Measurements from ENCODE around the gene BRD8. TPM values are rescaled to one million over a fixed set of nuclear protein-coding genes. Genes with fewer than 3 reads are reported as not detected.

The BRD8 gene
- total RNA-seq (10 to 100 TPM; 37.2 to 56.2 (median 50.2) TPM), polyA plus RNA-seq (10 to 100 TPM; 44.0 to 74.8 TPM)
- long read RNA-seq, donor 1, transcript BRD8-203 (21 exons, 2,982 nt) = minor isoform, 9 of 154 reads
- long read RNA-seq, donor 1, transcript BRD8-201 (22 exons, 3,198 nt) = major isoform, 14 of 154 reads
- long read RNA-seq, donor 1, transcript BRD8-205 (20 exons, 2,912 nt) = minor isoform, 8 of 154 reads
- long read RNA-seq, donor 1, partial matches to known transcripts = 63 of 154 reads
- long read RNA-seq, donor 1, other reads (novel, unspliced or antisense) = 58 of 154 reads
- long read RNA-seq, donor 2, transcript BRD8-226 (6 exons, 557 nt) = major isoform, 8 of 53 reads
- long read RNA-seq, donor 2, partial matches to known transcripts = 40 of 53 reads
- long read RNA-seq, donor 2, other reads (novel, unspliced or antisense) = 0 of 53 reads
- long read RNA-seq, donor 3, transcript BRD8-203 (21 exons, 2,982 nt) = minor isoform, 8 of 98 reads
- long read RNA-seq, donor 3, transcript BRD8-201 (22 exons, 3,198 nt) = major isoform, 17 of 98 reads
- long read RNA-seq, donor 3, transcript BRD8-205 (20 exons, 2,912 nt) = minor isoform, 9 of 98 reads
- long read RNA-seq, donor 3, partial matches to known transcripts = 10 of 98 reads
- long read RNA-seq, donor 3, other reads (novel, unspliced or antisense) = 54 of 98 reads

- Histone ChIP-seq H3K4me3 (peak within 1 kb of the TSS; percentile 54), H3K9me3 (no peaks in the 10 kb centered on the region), H3K36me3 (no peaks in the 10 kb centered on the region), H3K27ac (peak within 1 kb of the TSS; percentile 5 to 88), H3K27me3 (no peaks in the 10 kb centered on the region), H3K4me1 (ENCODE audit: insufficient read depth) (peaks cover 5% of the 10 kb centered on the region)
- peak; percentile 88 to 96 (median 93) for DNase-seq
- intact Hi-C loops (cut with DNase I) = no loop called here
- WGBS, 3 donors = 0 to 1% (median 0%) methylated on average over 41 of the region's 41 CpGs
- TF ChIP-seq POLR2A (IDR thresholded peaks at IDR 0.05) (peak; percentile 50), EP300 (IDR thresholded peaks at IDR 0.05) (peak; percentile 36), CTCF (IDR thresholded peaks at IDR 0.05) (no peak)
Observed at GRCh38 chr5:138178516-138179276, at the start of gene BRD8, which contains the start of gene KIF20A. TSS of gene BRD8 (minus strand) at chr5:138178630. CDS start at chr5:138178614, 16 bp downstream. TSS of gene KIF20A (plus strand) at chr5:138179112. CDS start at chr5:138179681, 569 bp downstream.

GRCh38 chr5:138226910-138227309 is 48.5 kb upstream of the BRD8 start:
- Histone ChIP-seq H3K36me3 (no peaks in the 10 kb centered on the region), H3K4me3 (no peak overlapping the region), H3K27me3 (no peaks in the 10 kb centered on the region), H3K27ac (no peak overlapping the region), H3K4me1 (ENCODE audit: insufficient read depth) (peaks cover 1% of the 10 kb centered on the region), H3K9me3 (no peaks in the 10 kb centered on the region)
- DNase-seq = no peak
- intact Hi-C loops (cut with DNase I) = no loop called here
- no peak for TF ChIP-seq CTCF (IDR thresholded peaks at IDR 0.05)

DNA sequence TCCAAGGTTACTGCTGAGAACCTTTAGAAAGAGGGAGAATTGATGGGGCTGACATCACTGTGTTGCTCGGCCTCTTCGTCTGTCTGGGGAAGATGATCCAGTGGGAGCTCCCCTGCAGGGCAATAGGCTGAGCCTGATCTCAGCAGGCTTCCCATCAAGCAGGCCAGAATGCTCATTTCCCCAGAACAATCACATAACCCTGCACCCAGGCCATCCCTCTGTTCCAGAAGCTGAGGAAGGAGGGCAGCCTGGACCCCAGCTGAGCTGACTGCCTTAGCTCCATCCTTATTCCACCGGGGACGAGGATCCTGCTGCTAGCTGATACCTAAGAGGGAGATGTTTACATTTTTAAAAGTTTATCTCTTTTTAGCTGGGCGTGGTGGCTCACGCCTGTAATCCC is 46.3 kb upstream of the BRD8 start:
- no peak for DNase-seq
- no peaks in the 10 kb centered on the region for H3K27me3 ChIP-seq
- H3K9me3 ChIP-seq = no peaks in the 10 kb centered on the region
- TF ChIP-seq POLR2A (IDR thresholded peaks at IDR 0.05) (no peak), CTCF (IDR thresholded peaks at IDR 0.05) (no peak), EP300 (IDR thresholded peaks at IDR 0.05) (no peak)
- H3K4me1 ChIP-seq (ENCODE audit: insufficient read depth) = no peaks in the 10 kb centered on the region
- no peak overlapping the region for H3K4me3 ChIP-seq
- no peak overlapping the region for H3K27ac ChIP-seq
- intact Hi-C loops (cut with DNase I) = no loop called here
- WGBS, 3 donors = 78 to 82% (median 78%) methylated on average over 6 of the region's 6 CpGs
- H3K36me3 ChIP-seq = no peaks in the 10 kb centered on the region

DNA sequence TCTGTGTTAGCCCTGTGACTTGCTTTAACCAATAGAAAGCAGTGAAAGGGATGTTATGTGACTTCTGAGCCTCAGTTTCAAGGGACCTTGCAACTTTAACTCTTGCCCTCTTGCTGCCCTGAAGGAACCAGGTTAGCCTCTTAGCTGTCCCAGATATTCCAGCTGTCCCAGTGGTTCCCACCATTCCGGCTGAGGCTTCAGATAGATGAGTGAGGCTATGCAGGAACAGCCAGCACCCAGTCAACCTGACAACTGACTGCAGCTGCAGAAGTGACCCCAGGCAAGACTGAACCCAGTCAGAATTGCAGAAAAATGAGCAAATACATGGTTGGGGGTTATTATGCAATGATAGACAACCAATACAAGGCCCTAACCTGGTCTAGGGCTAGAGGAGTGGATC is 45.1 kb upstream of the BRD8 start:
- 94 to 96% (median 95%) methylated on average over 1 of the region's 1 CpG for WGBS, 3 donors
- intact Hi-C loops (cut with DNase I) = no loop called here
- TF ChIP-seq EP300 (IDR thresholded peaks at IDR 0.05) (no peak), CTCF (IDR thresholded peaks at IDR 0.05) (no peak), POLR2A (IDR thresholded peaks at IDR 0.05) (no peak)

More for the DNA sequence above, 45.1 kb upstream of the BRD8 start:
- Histone ChIP-seq H3K4me1 (ENCODE audit: insufficient read depth) (no peaks in the 10 kb centered on the region), H3K27me3 (no peaks in the 10 kb centered on the region), H3K9me3 (no peaks in the 10 kb centered on the region), H3K27ac (no peak overlapping the region), H3K4me3 (no peak overlapping the region), H3K36me3 (no peaks in the 10 kb centered on the region)
- DNase-seq = no peak
